ENCODE data around the gene C9orf85.

C9orf85 gene

GRCh38 chr9:71909887-71910649, 1.4 kb upstream of the C9orf85 start:
- DNase-seq (ENCODE audit: insufficient read length) (peak; percentile 17), FAIRE-seq (no peak)
- no peak for TF ChIP-seq POLR2AphosphoS5 (IDR thresholded peaks at IDR 0.05; ENCODE audit: low read depth, low read length)

GRCh38 chr9:71910650-71911060, 784 bp upstream of the C9orf85 start:
- FAIRE-seq (no peak), DNase-seq (ENCODE audit: insufficient read length) (peak; percentile 27)
- TF ChIP-seq TAF1 (IDR thresholded peaks at IDR 0.05; ENCODE audit: borderline replicate concordance, low read depth, low read length), result no peak
- TF ChIP-seq POLR2AphosphoS5 (IDR thresholded peaks at IDR 0.05; ENCODE audit: low read depth, low read length), result no peak
- TF ChIP-seq POLR2A (IDR thresholded peaks at IDR 0.05; ENCODE audit: low read depth, low read length), result no peak

GRCh38 chr9:71911908-71912335, 483 bp downstream of the C9orf85 start:
- FAIRE-seq, result no peak
- DNase-seq (ENCODE audit: insufficient read length), result no peak
- TF ChIP-seq POLR2A (IDR thresholded peaks at IDR 0.05; ENCODE audit: low read depth, low read length), result no peak
- TF ChIP-seq TAF1 (IDR thresholded peaks at IDR 0.05; ENCODE audit: borderline replicate concordance, low read depth, low read length), result no peak
- TF ChIP-seq POLR2AphosphoS5 (IDR thresholded peaks at IDR 0.05; ENCODE audit: low read depth, low read length), result no peak

- FAIRE-seq (no peak), DNase-seq (ENCODE audit: insufficient read length) (no peak)
- TF ChIP-seq POLR2AphosphoS5 (IDR thresholded peaks at IDR 0.05; ENCODE audit: low read depth, low read length) (no peak), TAF1 (IDR thresholded peaks at IDR 0.05; ENCODE audit: borderline replicate concordance, low read depth, low read length) (no peak), POLR2A (IDR thresholded peaks at IDR 0.05; ENCODE audit: low read depth, low read length) (no peak)
Observed at GRCh38 chr9:71915495-71915894, 4.1 kb downstream of the C9orf85 start.

- peak; percentile 76 for FAIRE-seq
- DNase-seq (ENCODE audit: insufficient read length), result peak; percentile 19
- no peak for TF ChIP-seq TAF1 (IDR thresholded peaks at IDR 0.05; ENCODE audit: borderline replicate concordance, low read depth, low read length)
- no peak for TF ChIP-seq POLR2A (IDR thresholded peaks at IDR 0.05; ENCODE audit: low read depth, low read length)
- TF ChIP-seq POLR2AphosphoS5 (IDR thresholded peaks at IDR 0.05; ENCODE audit: low read depth, low read length), result no peak
Observed at GRCh38 chr9:71916834-71917534, 5.5 kb downstream of the C9orf85 start.

GRCh38 chr9:71918419-71918818, 7.0 kb downstream of the C9orf85 start:
- FAIRE-seq, result no peak
- TF ChIP-seq TAF1 (IDR thresholded peaks at IDR 0.05; ENCODE audit: borderline replicate concordance, low read depth, low read length) (no peak), POLR2AphosphoS5 (IDR thresholded peaks at IDR 0.05; ENCODE audit: low read depth, low read length) (no peak), POLR2A (IDR thresholded peaks at IDR 0.05; ENCODE audit: low read depth, low read length) (no peak)
- no peak for DNase-seq (ENCODE audit: insufficient read length)

- no peak for DNase-seq (ENCODE audit: insufficient read length)
- TF ChIP-seq TAF1 (IDR thresholded peaks at IDR 0.05; ENCODE audit: borderline replicate concordance, low read depth, low read length), result no peak
- TF ChIP-seq POLR2AphosphoS5 (IDR thresholded peaks at IDR 0.05; ENCODE audit: low read depth, low read length), result no peak
- TF ChIP-seq POLR2A (IDR thresholded peaks at IDR 0.05; ENCODE audit: low read depth, low read length), result no peak
- no peak for FAIRE-seq
Observed at GRCh38 chr9:71920456-71921189, 9.2 kb downstream of the C9orf85 start.

GRCh38 chr9:71921190-71921814, 9.9 kb downstream of the C9orf85 start:
- FAIRE-seq (no peak), DNase-seq (ENCODE audit: insufficient read length) (no peak)
- TF ChIP-seq POLR2AphosphoS5 (IDR thresholded peaks at IDR 0.05; ENCODE audit: low read depth, low read length) (no peak), POLR2A (IDR thresholded peaks at IDR 0.05; ENCODE audit: low read depth, low read length) (no peak), TAF1 (IDR thresholded peaks at IDR 0.05; ENCODE audit: borderline replicate concordance, low read depth, low read length) (no peak)

- FAIRE-seq (no peak), DNase-seq (ENCODE audit: insufficient read length) (no peak)
- no peak for TF ChIP-seq TAF1 (IDR thresholded peaks at IDR 0.05; ENCODE audit: borderline replicate concordance, low read depth, low read length)
- TF ChIP-seq POLR2A (IDR thresholded peaks at IDR 0.05; ENCODE audit: low read depth, low read length), result no peak
- no peak for TF ChIP-seq POLR2AphosphoS5 (IDR thresholded peaks at IDR 0.05; ENCODE audit: low read depth, low read length)
Observed at GRCh38 chr9:71924576-71924975, 13.1 kb downstream of the C9orf85 start.

GRCh38 chr9:71925834-71926233, 14.4 kb downstream of the C9orf85 start:
- no peak for TF ChIP-seq POLR2A (IDR thresholded peaks at IDR 0.05; ENCODE audit: low read depth, low read length)
- TF ChIP-seq POLR2AphosphoS5 (IDR thresholded peaks at IDR 0.05; ENCODE audit: low read depth, low read length), result no peak
- no peak for TF ChIP-seq TAF1 (IDR thresholded peaks at IDR 0.05; ENCODE audit: borderline replicate concordance, low read depth, low read length)
- DNase-seq (ENCODE audit: insufficient read length) (no peak), FAIRE-seq (no peak)

- FAIRE-seq, result no peak
- TF ChIP-seq TAF1 (IDR thresholded peaks at IDR 0.05; ENCODE audit: borderline replicate concordance, low read depth, low read length), result no peak
- no peak for TF ChIP-seq POLR2AphosphoS5 (IDR thresholded peaks at IDR 0.05; ENCODE audit: low read depth, low read length)
- no peak for TF ChIP-seq POLR2A (IDR thresholded peaks at IDR 0.05; ENCODE audit: low read depth, low read length)
- DNase-seq (ENCODE audit: insufficient read length), result no peak
Observed at GRCh38 chr9:71928376-71928775, 16.9 kb downstream of the C9orf85 start.
